Cerebellar cortex (tissue), 1 donor: ENCODE results near the gene GALNT10.

Source experiments
- DNase-seq: peaks from one replicate; pipeline ENCODE4 v3.0.0-alpha.2; 2015; ENCODE audit warnings: low spot score

Gene GALNT10

GRCh38 chr5:154267516-154267915, 77.0 kb downstream of the GALNT10 start:
- no peak for DNase-seq

DNA sequence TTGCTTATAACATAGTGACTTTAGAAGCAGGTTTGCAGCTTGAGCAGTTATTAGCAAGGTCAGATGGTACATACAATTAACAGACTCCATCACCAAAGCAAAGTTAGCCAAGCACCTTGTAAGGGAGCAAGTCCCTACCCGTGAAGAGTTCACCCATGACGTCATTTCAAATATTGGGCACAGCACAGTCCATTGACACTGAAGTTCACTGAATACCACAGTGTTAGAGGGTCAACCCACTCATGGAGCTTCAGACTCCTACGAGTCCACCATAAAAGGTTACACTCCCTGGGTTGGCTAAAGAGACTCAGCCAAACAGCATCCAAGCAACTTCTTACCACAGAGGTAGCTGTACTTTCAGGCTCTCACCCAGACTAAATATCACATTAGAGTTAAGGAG, 77.5 kb downstream of the GALNT10 start:
- DNase-seq, result no peak

GRCh38 chr5:154269414-154269813, 78.9 kb downstream of the GALNT10 start:
- no peak for DNase-seq

DNA sequence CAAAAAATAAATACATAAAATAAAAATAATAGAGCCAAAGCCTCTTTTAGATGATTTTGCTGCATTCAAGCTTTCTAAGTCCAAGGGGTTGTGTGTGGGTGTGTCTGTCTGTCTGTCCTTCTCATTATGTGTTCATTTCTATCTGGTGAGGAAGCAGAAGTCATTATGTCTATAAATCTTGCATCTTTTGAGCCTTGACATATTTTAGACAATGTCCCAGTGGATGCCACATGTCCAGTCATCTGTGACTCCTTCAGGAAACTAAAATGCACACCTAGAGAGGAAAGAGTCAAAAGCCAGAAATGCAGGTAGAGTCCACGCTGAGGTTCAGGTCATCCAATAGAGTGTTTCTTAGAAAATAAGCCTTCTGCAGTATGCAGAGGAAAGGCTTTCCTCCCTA, 80.9 kb downstream of the GALNT10 start:
- DNase-seq, result no peak

GRCh38 chr5:154271936-154272514, 81.5 kb downstream of the GALNT10 start:
- no peak for DNase-seq

DNA sequence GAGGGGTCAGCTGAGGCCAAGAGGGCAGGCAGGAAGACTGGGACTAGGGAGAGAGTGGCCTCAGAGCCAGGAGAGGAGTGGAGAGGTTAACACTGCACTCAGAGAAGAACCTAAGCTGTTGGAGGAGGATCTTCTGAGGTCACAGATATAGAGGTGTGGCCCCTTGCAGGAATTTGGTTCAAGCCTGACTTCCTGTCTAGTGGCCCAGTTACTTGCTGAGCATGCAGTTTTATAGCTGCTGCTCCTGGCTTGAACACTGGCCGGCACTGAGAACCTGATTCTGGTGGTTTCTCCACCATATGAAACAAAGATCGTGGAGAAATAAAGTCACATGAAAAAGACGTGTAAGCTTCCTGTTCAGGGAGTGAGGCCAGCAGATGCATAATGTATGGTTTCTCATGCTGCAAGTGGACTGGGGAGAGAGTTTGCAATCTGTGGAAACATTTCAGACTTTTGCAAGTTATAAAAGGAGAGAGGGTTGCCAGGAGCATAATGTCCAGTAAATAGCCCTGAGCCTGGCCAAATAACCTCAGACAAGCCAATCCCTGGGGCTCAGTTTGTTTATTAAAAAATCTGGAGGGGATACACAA, 82.6 kb downstream of the GALNT10 start:
- DNase-seq, result no peak

DNA sequence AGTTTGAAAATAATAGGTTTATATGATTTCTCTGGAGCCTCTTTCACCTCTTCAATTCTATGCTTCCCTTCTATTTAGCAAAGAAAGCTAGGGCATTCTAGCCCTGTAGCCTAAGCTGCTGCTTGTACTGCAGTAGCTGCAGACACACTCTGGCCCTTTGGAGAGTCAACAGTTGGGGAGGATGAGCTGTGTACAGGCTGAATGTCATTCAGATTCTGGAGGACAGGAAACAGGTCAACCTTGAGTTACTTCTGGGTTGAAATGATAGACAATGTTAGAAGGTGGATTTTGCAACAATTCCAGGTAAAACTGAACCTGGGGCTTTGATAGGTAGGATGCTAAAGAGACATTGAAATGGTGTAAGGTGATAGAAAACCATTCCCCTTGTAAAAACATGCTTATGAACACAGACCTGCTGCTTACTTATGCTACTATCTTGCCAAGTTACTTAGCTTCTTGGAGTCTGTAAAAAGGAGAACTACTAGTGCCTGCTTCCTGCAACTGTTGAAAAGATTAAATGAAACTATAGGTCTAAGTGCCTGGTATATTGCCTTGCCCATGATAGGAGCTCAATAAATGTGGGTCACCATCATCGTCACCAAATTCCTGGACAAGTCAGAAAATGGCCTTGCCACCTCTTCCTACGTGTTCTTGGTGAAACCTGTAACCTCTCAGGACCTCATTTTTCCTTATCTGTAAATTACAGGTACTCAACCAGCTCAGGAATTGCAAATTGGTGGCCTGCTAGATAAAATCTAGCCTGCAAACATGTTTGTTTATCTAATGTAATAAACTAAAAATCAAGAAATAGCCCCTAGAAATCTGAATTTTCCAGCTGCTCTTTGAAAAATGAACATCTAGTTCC, 83.7 kb downstream of the GALNT10 start:
- no peak for DNase-seq

DNA sequence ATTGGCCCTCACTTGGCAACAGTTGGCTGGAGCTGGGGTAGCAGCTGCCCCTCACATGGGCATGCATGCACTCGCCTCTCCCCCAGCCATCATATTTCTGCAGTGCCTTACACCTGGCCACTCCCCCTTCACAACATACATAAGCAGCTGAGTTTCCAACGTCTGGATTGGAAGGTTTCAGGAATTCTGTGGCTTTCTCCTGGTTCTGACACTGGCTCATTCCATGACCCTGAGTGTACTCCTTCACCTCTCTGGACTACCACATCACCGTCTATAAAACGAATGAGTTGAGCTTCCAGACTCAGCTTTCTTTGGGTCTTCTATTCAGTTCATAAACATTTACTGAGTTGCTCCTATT, 84.3 kb downstream of the GALNT10 start:
- no peak for DNase-seq

- no peak for DNase-seq
Measured at GRCh38 chr5:154275566-154275965, 85.0 kb downstream of the GALNT10 start.

- DNase-seq, result no peak
Measured at GRCh38 chr5:154276261-154276972, 85.9 kb downstream of the GALNT10 start.

DNA sequence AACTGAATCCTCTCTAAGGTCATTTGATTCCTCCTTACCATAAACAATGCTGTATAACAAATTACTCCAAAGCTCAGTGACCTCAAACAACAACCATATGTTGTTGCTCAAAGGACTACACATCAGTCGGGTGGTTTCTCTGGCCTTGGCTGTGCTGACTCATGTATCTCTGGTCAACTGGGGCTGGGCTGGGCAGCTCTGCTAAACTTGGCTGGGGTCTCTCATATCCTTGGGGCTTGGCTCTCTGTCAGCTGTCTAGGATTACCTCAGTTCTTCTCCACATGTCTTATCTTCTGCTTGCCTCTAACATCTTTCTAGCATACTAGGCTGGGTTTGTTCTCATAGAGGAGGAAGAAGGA, 86.4 kb downstream of the GALNT10 start:
- no peak for DNase-seq

DNA sequence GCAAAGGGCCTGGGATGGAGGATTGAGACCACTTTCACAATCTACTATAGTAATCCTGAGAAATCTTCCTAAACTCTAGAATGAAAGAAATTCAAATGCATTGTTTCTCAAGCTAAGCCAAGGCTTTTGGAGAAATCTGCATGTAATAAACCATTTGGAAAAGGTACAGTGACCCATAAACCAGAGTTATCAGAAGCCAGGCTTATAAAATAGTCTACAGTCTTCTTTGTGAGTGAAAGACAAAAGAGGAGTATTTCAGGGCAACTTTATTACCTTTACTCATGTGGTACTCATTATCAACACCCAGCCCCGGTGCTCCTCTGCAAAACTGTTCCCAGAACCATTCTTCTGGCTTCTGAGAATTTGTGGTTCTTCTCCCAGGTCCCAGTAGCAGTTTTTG, 87.0 kb downstream of the GALNT10 start:
- DNase-seq, result no peak

DNA sequence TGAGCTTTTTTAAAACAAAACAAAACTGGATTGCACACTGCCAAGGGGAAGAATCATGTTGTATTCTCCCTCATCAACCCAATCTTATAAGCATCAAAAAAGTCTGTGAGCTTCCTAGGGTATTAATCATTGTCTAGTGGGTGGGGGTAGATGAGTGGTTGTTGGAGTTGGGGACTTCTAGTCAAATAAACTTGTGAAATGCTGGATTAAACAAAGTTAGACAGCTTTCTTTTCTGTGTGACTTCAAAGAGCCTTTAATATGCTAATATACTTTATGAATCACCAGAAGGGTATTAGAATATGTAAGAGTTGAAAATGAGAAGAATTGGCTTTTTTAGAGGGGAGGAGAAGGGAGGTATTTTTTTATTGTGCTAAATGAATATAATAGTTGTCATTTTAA, 87.7 kb downstream of the GALNT10 start:
- DNase-seq, result no peak

DNA sequence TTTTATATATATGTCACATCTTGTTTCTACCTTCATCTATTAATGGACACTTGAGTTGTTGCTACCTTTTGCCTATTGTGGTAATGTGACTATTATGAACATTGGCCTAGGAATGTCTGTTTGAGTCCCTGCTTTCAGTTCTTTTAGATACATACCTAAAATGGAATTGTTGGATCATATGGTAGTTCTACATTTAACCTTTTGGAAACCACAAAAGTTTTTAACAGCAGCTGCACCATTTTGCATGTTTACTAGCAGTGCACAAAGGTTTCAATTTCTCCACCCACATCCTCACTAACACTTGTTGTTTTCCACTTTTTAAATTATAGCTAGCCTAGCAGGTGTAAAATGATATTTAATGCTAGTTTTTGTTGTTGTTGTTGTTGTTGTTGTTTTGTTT, 88.4 kb downstream of the GALNT10 start:
- DNase-seq, result no peak

GRCh38 chr5:154284433-154284832, 93.9 kb downstream of the GALNT10 start:
- DNase-seq, result no peak

GRCh38 chr5:154285661-154286408, 95.3 kb downstream of the GALNT10 start:
- DNase-seq, result no peak

- no peak for DNase-seq
Measured at GRCh38 chr5:154286557-154286956, 96.0 kb downstream of the GALNT10 start.

DNA sequence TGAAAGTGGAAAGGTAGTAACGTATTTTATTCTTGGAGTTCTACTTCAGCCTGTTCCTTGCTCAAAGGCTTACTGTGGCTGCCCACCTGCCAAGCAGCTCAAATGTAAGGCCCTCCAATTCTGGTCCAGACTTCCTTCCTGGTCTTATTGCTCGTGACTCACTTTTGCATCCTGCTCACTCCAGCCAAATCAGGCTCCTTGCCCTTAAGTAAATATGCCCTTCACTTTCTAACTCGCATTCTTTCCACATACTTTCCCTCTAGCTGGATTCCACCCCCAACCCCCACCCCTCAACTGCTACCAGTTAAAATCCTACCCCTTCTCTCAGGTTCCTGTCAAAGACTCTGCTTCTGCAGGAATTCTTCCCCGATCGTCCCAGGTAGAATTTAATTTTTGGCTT, 96.6 kb downstream of the GALNT10 start:
- no peak for DNase-seq

- DNase-seq, result no peak
Measured at GRCh38 chr5:154288145-154288544, 97.6 kb downstream of the GALNT10 start.

GRCh38 chr5:154291917-154292316, 101.4 kb downstream of the GALNT10 start:
- DNase-seq, result no peak

DNA sequence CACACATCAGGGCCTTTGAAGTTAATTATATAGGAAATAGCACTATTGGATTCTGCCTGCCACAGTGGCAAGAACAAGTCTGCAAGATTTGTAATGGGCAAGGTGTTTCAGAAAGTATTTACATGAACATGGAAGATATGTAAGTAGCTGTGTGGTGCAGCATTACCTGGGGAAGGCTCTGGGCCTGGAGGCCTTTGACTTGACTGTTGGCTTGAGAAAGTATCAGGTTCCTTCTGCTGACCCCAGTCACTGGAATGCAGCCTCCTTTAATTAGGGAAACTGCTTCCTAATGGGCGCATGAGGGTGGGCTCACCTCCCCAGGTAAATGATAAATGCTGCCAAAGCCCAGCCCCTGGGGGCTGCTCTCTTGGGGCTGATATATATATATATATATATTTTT, 102.7 kb downstream of the GALNT10 start:
- no peak for DNase-seq

- no peak for DNase-seq
Measured at GRCh38 chr5:154295551-154295950, 105.0 kb downstream of the GALNT10 start.
